ENCODE measurements around the gene GAGE10. TPM values are rescaled to one million over a fixed set of nuclear protein-coding genes. Genes with fewer than 3 reads are reported as not detected.

Gene GAGE10
- total RNA-seq, 1 donor from 2014 or later, result not detected

- Mint-ChIP-seq H3K9me3 (no peaks in the 10 kb centered on the region), H3K36me3 (ENCODE audit: low read depth) (no peaks in the 10 kb centered on the region), H3K4me3 (no peak overlapping the region), H3K27ac (no peak overlapping the region), H3K27me3 (no peaks in the 10 kb centered on the region), H3K4me1 (peaks cover 23% of the 10 kb centered on the region)
- intact Hi-C loops (cut with micrococcal nuclease), result no loop called here
- POLR2A ChIA-PET, result interaction anchor here (0.6 to 1.9 kb wide), 3 partner anchors 11 to 366 kb away, joined by 3 to 5 read pairs (median 3); no protein-coding TSS in a partner anchor
- CTCF ChIA-PET, result no interaction called here
- TF ChIP-seq, protein P1, sequence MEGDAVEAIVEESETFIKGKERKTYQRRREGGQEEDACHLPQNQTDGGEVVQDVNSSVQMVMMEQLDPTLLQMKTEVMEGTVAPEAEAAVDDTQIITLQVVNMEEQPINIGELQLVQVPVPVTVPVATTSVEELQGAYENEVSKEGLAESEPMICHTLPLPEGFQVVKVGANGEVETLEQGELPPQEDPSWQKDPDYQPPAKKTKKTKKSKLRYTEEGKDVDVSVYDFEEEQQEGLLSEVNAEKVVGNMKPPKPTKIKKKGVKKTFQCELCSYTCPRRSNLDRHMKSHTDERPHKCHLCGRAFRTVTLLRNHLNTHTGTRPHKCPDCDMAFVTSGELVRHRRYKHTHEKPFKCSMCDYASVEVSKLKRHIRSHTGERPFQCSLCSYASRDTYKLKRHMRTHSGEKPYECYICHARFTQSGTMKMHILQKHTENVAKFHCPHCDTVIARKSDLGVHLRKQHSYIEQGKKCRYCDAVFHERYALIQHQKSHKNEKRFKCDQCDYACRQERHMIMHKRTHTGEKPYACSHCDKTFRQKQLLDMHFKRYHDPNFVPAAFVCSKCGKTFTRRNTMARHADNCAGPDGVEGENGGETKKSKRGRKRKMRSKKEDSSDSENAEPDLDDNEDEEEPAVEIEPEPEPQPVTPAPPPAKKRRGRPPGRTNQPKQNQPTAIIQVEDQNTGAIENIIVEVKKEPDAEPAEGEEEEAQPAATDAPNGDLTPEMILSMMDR (IDR thresholded peaks at IDR 0.05), result no peak
- DNase-seq (no peak), ATAC-seq (ENCODE audit: low read depth) (peak; percentile 31)
Observed at GRCh38 chrX:49257846-49258748, 45.3 kb upstream of the GAGE10 start.

DNA sequence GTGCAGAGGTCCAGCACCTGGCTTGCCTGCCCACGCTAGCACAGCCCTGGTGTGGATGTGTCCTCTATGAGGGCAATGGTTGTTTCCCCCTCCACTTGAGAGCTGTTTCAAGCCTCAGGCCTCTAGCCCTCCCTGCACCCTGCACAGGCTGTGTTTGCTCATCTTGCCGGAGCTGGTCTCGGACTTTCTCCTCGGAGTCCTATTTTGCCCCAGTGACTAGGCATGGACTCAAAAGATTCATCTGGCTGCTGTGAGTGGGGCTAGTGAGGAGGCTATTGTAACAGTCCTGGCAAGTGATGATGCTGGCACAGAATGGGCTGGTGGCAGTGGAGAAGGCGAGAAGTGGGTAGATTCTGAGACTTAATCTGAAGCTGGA lies 44.7 kb upstream of the GAGE10 start:
- Mint-ChIP-seq H3K36me3 (ENCODE audit: low read depth) (no peaks in the 10 kb centered on the region), H3K4me1 (peaks cover 19% of the 10 kb centered on the region), H3K4me3 (no peak overlapping the region), H3K27me3 (no peaks in the 10 kb centered on the region), H3K27ac (no peak overlapping the region), H3K9me3 (no peaks in the 10 kb centered on the region)
- ChIA-PET CTCF (no interaction called here), POLR2A (interaction anchor here (0.6 kb wide), 1 partner anchor 14 kb away, joined by 3 read pairs; no protein-coding TSS in a partner anchor)
- intact Hi-C loops (cut with micrococcal nuclease), result no loop called here
- ATAC-seq (ENCODE audit: low read depth) (no peak), DNase-seq (no peak)
- TF ChIP-seq, protein P1 (IDR thresholded peaks at IDR 0.05), result no peak

GRCh38 chrX:49260221-49260985 lies 43.0 kb upstream of the GAGE10 start:
- POLR2A ChIA-PET, result interaction anchor here (1.0 kb wide), 1 partner anchor 105 kb away, joined by 3 read pairs; no protein-coding TSS in a partner anchor
- no peak overlapping the region for H3K27ac Mint-ChIP-seq
- ATAC-seq (ENCODE audit: low read depth) (no peak), DNase-seq (no peak)
- H3K9me3 Mint-ChIP-seq, result no peaks in the 10 kb centered on the region
- TF ChIP-seq, protein P1 (IDR thresholded peaks at IDR 0.05), result no peak
- no peak overlapping the region for H3K4me3 Mint-ChIP-seq
- no peaks in the 10 kb centered on the region for H3K36me3 Mint-ChIP-seq (ENCODE audit: low read depth)
- peaks cover 15% of the 10 kb centered on the region for H3K4me1 Mint-ChIP-seq
- CTCF ChIA-PET, result no interaction called here
- H3K27me3 Mint-ChIP-seq, result no peaks in the 10 kb centered on the region
- intact Hi-C loops (cut with micrococcal nuclease), result no loop called here

DNA sequence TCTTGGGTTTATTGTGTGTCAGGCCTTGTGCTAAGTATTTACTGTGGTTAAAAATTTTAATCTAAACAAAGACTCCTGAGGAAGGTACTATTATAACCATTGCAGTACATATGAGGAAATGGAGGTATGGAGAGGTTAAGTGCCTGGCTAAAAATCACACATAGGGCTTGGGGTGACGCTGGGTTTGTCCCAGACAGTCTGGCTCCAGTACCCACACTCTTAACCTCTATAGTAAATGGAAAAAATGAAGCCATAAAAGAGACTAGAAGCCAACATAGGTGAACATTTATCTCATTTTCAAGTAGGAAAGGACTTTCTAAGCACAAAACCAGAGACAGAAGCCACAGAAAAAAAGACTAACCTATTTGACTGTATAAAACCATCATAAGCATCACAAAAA lies 40.8 kb upstream of the GAGE10 start:
- Mint-ChIP-seq H3K36me3 (ENCODE audit: low read depth) (no peaks in the 10 kb centered on the region), H3K27me3 (no peaks in the 10 kb centered on the region), H3K9me3 (no peaks in the 10 kb centered on the region), H3K4me3 (no peak overlapping the region), H3K4me1 (peaks cover 15% of the 10 kb centered on the region), H3K27ac (no peak overlapping the region)
- intact Hi-C loops (cut with micrococcal nuclease), result no loop called here
- TF ChIP-seq, protein P1 (IDR thresholded peaks at IDR 0.05), result no peak
- CTCF ChIA-PET, result no interaction called here
- ATAC-seq (ENCODE audit: low read depth), result no peak
- POLR2A ChIA-PET, result no interaction called here
- DNase-seq, result no peak

DNA sequence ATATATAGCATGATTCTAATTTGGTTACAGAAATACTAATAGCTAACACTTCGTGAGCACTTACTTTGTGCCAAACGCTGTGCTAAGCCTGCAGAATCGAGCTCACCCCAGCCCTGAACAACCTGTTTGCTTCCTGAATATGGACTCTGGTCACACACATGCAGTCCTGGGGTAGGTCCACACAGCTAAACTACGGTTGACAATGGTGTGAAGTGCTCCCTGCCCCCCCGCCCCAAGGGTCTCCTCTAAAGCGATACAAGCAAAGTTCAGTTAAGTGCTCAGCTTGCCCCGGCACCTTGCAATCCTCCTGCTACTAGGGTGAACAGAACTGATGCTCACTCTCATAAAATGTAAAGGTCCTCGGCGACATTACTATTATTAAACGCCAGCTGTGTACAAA lies 39.8 kb upstream of the GAGE10 start:
- POLR2A ChIA-PET, result no interaction called here
- intact Hi-C loops (cut with micrococcal nuclease), result no loop called here
- no peaks in the 10 kb centered on the region for H3K36me3 Mint-ChIP-seq (ENCODE audit: low read depth)
- no peaks in the 10 kb centered on the region for H3K9me3 Mint-ChIP-seq
- peaks cover 9% of the 10 kb centered on the region for H3K4me1 Mint-ChIP-seq
- no peak for ATAC-seq (ENCODE audit: low read depth)
- CTCF ChIA-PET, result no interaction called here
- no peaks in the 10 kb centered on the region for H3K27me3 Mint-ChIP-seq
- no peak overlapping the region for H3K4me3 Mint-ChIP-seq
- no peak overlapping the region for H3K27ac Mint-ChIP-seq
- TF ChIP-seq, protein P1 (IDR thresholded peaks at IDR 0.05), result no peak
- DNase-seq, result no peak

Measured in activated B cell treated with CpG ODN at 0.5 μM for 24 hours (primary cell).